Liver (tissue), 3 donors: ENCODE data around the gene SOHLH1.

ENCODE experiments used
- EGR1 ChIP-seq, 2 donors: IDR thresholded peaks; 2 replicates each; pipeline ENCODE4 v1.6.1; 2016 to 2018; ENCODE audit warnings: antibody characterized with exemption in 2 of 2, low read depth in 2 of 2
- GABPA ChIP-seq, 2 donors: IDR thresholded peaks in 1 of 2; conservative IDR thresholded peaks in 1 of 2; 2 replicates each; pipeline ENCODE4 v1.6.1; 2016; ENCODE audit warnings: antibody characterized with exemption in 2 of 2, mild to moderate bottlenecking in 1 of 2, moderate library complexity in 1 of 2
- HNF4G ChIP-seq: IDR thresholded peaks from 2 replicates; pipeline ENCODE4 v1.6.1; 2016; ENCODE audit warnings: antibody characterized with exemption
- JUND ChIP-seq, 2 donors: IDR thresholded peaks; 2 replicates each; pipeline ENCODE4 v1.6.1; 2016; ENCODE audit warnings: antibody characterized with exemption in 2 of 2
- RAD21 ChIP-seq, 2 donors: IDR thresholded peaks; 2 replicates each; pipeline ENCODE4 v1.6.1; 2016; ENCODE audit warnings: antibody characterized with exemption in 2 of 2, mild to moderate bottlenecking in 2 of 2
- TAF1 ChIP-seq: conservative IDR thresholded peaks from 2 replicates; pipeline ENCODE4 v1.6.1; 2016; ENCODE audit warnings: antibody characterized with exemption, mild to moderate bottlenecking
- YY1 ChIP-seq: IDR thresholded peaks from 2 replicates; pipeline ENCODE4 v1.6.1; 2016; ENCODE audit warnings: antibody characterized with exemption, mild to moderate bottlenecking
- TF ChIP-seq, protein P1 (sequence below): IDR thresholded peaks from 2 replicates; pipeline ENCODE4 v1.6.1; 2016; ENCODE audit warnings: antibody characterized with exemption, mild to moderate bottlenecking
- TF ChIP-seq, protein P2 (sequence below): fragments of 150-350 bp; IDR thresholded peaks from 2 replicates; pipeline ENCODE4 v1.5.1; 2017; ENCODE audit warnings: improper control_type of control experiment, low read depth, low read length; ENCODE audit not compliant: missing input control
- TF ChIP-seq, protein P3 (sequence below): IDR thresholded peaks from 2 replicates; pipeline ENCODE4 v1.6.1; 2016; ENCODE audit warnings: antibody characterized with exemption
- TF ChIP-seq, protein P4 (sequence below): IDR thresholded peaks from 2 replicates; pipeline ENCODE4 v1.6.1; 2016; ENCODE audit warnings: antibody characterized with exemption
- TF ChIP-seq, protein P5 (sequence below): IDR thresholded peaks from 2 replicates; pipeline ENCODE4 v1.6.1; 2016; ENCODE audit warnings: antibody characterized with exemption
- donor health status: healthy.
- donor health status: healthy.

DNA sequence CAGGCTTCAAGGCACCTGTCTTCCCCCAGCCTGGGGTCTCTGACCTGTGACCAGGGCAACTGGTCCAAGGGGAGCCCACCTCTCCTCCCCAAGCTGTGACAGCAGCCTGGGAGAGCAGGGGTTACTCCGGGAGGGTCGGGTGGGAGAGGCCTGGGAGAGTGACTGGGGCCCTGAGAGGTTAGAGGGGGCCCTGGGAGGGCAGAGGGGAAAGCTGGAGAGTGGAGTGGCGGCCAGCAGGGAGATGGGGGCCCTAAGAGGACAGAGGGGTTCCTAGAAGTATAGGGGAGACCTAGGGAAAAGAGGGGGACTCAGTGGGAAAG is 35.9 kb downstream of the SOHLH1 start:
- TF ChIP-seq, protein P1, sequence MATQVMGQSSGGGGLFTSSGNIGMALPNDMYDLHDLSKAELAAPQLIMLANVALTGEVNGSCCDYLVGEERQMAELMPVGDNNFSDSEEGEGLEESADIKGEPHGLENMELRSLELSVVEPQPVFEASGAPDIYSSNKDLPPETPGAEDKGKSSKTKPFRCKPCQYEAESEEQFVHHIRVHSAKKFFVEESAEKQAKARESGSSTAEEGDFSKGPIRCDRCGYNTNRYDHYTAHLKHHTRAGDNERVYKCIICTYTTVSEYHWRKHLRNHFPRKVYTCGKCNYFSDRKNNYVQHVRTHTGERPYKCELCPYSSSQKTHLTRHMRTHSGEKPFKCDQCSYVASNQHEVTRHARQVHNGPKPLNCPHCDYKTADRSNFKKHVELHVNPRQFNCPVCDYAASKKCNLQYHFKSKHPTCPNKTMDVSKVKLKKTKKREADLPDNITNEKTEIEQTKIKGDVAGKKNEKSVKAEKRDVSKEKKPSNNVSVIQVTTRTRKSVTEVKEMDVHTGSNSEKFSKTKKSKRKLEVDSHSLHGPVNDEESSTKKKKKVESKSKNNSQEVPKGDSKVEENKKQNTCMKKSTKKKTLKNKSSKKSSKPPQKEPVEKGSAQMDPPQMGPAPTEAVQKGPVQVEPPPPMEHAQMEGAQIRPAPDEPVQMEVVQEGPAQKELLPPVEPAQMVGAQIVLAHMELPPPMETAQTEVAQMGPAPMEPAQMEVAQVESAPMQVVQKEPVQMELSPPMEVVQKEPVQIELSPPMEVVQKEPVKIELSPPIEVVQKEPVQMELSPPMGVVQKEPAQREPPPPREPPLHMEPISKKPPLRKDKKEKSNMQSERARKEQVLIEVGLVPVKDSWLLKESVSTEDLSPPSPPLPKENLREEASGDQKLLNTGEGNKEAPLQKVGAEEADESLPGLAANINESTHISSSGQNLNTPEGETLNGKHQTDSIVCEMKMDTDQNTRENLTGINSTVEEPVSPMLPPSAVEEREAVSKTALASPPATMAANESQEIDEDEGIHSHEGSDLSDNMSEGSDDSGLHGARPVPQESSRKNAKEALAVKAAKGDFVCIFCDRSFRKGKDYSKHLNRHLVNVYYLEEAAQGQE: no peak
- no peak for TF ChIP-seq RAD21 (IDR thresholded peaks at IDR 0.05)
- TF ChIP-seq, protein P2, sequence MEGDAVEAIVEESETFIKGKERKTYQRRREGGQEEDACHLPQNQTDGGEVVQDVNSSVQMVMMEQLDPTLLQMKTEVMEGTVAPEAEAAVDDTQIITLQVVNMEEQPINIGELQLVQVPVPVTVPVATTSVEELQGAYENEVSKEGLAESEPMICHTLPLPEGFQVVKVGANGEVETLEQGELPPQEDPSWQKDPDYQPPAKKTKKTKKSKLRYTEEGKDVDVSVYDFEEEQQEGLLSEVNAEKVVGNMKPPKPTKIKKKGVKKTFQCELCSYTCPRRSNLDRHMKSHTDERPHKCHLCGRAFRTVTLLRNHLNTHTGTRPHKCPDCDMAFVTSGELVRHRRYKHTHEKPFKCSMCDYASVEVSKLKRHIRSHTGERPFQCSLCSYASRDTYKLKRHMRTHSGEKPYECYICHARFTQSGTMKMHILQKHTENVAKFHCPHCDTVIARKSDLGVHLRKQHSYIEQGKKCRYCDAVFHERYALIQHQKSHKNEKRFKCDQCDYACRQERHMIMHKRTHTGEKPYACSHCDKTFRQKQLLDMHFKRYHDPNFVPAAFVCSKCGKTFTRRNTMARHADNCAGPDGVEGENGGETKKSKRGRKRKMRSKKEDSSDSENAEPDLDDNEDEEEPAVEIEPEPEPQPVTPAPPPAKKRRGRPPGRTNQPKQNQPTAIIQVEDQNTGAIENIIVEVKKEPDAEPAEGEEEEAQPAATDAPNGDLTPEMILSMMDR: no peak
- no peak for TF ChIP-seq HNF4G
- TF ChIP-seq YY1: no peak
- TF ChIP-seq, protein P3, sequence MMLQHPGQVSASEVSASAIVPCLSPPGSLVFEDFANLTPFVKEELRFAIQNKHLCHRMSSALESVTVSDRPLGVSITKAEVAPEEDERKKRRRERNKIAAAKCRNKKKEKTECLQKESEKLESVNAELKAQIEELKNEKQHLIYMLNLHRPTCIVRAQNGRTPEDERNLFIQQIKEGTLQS: no peak
- TF ChIP-seq EGR1 (IDR thresholded peaks at IDR 0.05; ENCODE audit: low read depth in 2 of 2): no peak
- TF ChIP-seq TAF1: no peak
- TF ChIP-seq, protein P4, sequence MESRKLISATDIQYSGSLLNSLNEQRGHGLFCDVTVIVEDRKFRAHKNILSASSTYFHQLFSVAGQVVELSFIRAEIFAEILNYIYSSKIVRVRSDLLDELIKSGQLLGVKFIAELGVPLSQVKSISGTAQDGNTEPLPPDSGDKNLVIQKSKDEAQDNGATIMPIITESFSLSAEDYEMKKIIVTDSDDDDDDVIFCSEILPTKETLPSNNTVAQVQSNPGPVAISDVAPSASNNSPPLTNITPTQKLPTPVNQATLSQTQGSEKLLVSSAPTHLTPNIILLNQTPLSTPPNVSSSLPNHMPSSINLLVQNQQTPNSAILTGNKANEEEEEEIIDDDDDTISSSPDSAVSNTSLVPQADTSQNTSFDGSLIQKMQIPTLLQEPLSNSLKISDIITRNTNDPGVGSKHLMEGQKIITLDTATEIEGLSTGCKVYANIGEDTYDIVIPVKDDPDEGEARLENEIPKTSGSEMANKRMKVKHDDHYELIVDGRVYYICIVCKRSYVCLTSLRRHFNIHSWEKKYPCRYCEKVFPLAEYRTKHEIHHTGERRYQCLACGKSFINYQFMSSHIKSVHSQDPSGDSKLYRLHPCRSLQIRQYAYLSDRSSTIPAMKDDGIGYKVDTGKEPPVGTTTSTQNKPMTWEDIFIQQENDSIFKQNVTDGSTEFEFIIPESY: no peak
- no peak for TF ChIP-seq GABPA (IDR thresholded peaks at IDR 0.05 in 1 of 2, conservative IDR thresholded peaks at IDR 0.05 in 1 of 2)
- TF ChIP-seq, protein P5, sequence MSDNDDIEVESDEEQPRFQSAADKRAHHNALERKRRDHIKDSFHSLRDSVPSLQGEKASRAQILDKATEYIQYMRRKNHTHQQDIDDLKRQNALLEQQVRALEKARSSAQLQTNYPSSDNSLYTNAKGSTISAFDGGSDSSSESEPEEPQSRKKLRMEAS: no peak
- TF ChIP-seq JUND (IDR thresholded peaks at IDR 0.05): no peak
